ENCODE measurements around the gene SUPT3H.
"Not testable (repeated sequence)": the region's sequence is repeated elsewhere in the genome, so short reads cannot be mapped to it uniquely, and the experiment has no call there.

The SUPT3H gene

DNA sequence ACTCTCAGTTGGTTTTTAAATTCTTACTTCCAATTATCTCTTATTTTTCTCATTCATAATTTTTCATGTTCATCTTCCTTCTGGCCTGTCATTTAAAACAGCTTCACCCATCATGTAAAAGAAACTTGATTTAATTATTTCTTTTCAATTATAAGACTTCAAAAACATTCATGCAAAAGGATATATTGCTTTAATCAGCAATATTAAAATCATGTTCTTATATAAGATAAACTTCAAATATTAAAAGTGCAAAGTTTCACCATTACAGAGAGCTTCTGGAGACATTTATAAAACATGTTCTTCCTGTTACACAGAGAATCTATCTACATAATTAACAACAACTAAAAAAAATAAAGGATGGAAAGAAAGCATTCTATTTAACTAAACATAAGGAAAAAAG lies 446.3 kb downstream of the SUPT3H start:
- Histone ChIP-seq H3K36me3 (ENCODE audit: insufficient read depth, low read depth, low read length) (no peaks in the 10 kb centered on the region), H3K4me1 (ENCODE audit: insufficient read depth, low read length) (no peaks in the 10 kb centered on the region)

GRCh38 chr6:44926556-44926955 lies 451.2 kb downstream of the SUPT3H start:
- Histone ChIP-seq H3K9me3 (ENCODE audit: insufficient read depth, low read depth, low read length) (no peaks in the 10 kb centered on the region), H3K27me3 (ENCODE audit: insufficient read depth, low read length) (no peaks in the 10 kb centered on the region), H3K9ac (ENCODE audit: low read depth, low read length) (no peak overlapping the region), H3K27ac (ENCODE audit: low read length) (no peak overlapping the region), H3K4me1 (ENCODE audit: insufficient read depth, low read length) (no peaks in the 10 kb centered on the region), H3K36me3 (ENCODE audit: insufficient read depth, low read depth, low read length) (no peaks in the 10 kb centered on the region), H3K4me3 (ENCODE audit: low read length) (no peak overlapping the region)

More for the DNA sequence above, 446.3 kb downstream of the SUPT3H start:
- no peak overlapping the region for H3K27ac ChIP-seq (ENCODE audit: low read length)
- H3K4me3 ChIP-seq (ENCODE audit: low read length), result no peak overlapping the region
- no peaks in the 10 kb centered on the region for H3K27me3 ChIP-seq (ENCODE audit: insufficient read depth, low read length)
- no peaks in the 10 kb centered on the region for H3K9me3 ChIP-seq (ENCODE audit: insufficient read depth, low read depth, low read length)
- H3K9ac ChIP-seq (ENCODE audit: low read depth, low read length), result no peak overlapping the region

- Histone ChIP-seq H3K9me3 (ENCODE audit: insufficient read depth, low read depth, low read length) (no peaks in the 10 kb centered on the region), H3K27me3 (ENCODE audit: insufficient read depth, low read length) (no peaks in the 10 kb centered on the region)
Measured at GRCh38 chr6:44925100-44925739, 452.5 kb downstream of the SUPT3H start.

GRCh38 chr6:44923444-44923843 lies 454.3 kb downstream of the SUPT3H start:
- no peak overlapping the region for H3K27ac ChIP-seq (ENCODE audit: low read length)
- no peaks in the 10 kb centered on the region for H3K9me3 ChIP-seq (ENCODE audit: insufficient read depth, low read depth, low read length)
- no peaks in the 10 kb centered on the region for H3K36me3 ChIP-seq (ENCODE audit: insufficient read depth, low read depth, low read length)
- no peak overlapping the region for H3K4me3 ChIP-seq (ENCODE audit: low read length)
- no peaks in the 10 kb centered on the region for H3K27me3 ChIP-seq (ENCODE audit: insufficient read depth, low read length)
- H3K4me1 ChIP-seq (ENCODE audit: insufficient read depth, low read length), result no peaks in the 10 kb centered on the region
- no peak overlapping the region for H3K9ac ChIP-seq (ENCODE audit: low read depth, low read length)

More at GRCh38 chr6:44925100-44925739, 452.5 kb downstream of the SUPT3H start:
- Histone ChIP-seq H3K4me3 (ENCODE audit: low read length) (no peak overlapping the region), H3K9ac (ENCODE audit: low read depth, low read length) (no peak overlapping the region), H3K4me1 (ENCODE audit: insufficient read depth, low read length) (no peaks in the 10 kb centered on the region), H3K27ac (ENCODE audit: low read length) (no peak overlapping the region), H3K36me3 (ENCODE audit: insufficient read depth, low read depth, low read length) (no peaks in the 10 kb centered on the region)

GRCh38 chr6:44921798-44922197 lies 455.9 kb downstream of the SUPT3H start:
- no peaks in the 10 kb centered on the region for H3K36me3 ChIP-seq (ENCODE audit: insufficient read depth, low read depth, low read length)
- no peak overlapping the region for H3K9ac ChIP-seq (ENCODE audit: low read depth, low read length)
- no peak overlapping the region for H3K27ac ChIP-seq (ENCODE audit: low read length)
- H3K9me3 ChIP-seq (ENCODE audit: insufficient read depth, low read depth, low read length), result no peaks in the 10 kb centered on the region
- H3K27me3 ChIP-seq (ENCODE audit: insufficient read depth, low read length), result no peaks in the 10 kb centered on the region
- H3K4me3 ChIP-seq (ENCODE audit: low read length), result no peak overlapping the region
- H3K4me1 ChIP-seq (ENCODE audit: insufficient read depth, low read length), result no peaks in the 10 kb centered on the region

- Histone ChIP-seq H3K4me3 (ENCODE audit: low read length) (no peak overlapping the region), H3K9ac (ENCODE audit: low read depth, low read length) (no peak overlapping the region), H3K4me1 (ENCODE audit: insufficient read depth, low read length) (no peaks in the 10 kb centered on the region), H3K27me3 (ENCODE audit: insufficient read depth, low read length) (no peaks in the 10 kb centered on the region), H3K36me3 (ENCODE audit: insufficient read depth, low read depth, low read length) (no peaks in the 10 kb centered on the region), H3K9me3 (ENCODE audit: insufficient read depth, low read depth, low read length) (no peaks in the 10 kb centered on the region), H3K27ac (ENCODE audit: low read length) (no peak overlapping the region)
Measured at GRCh38 chr6:44920952-44921491, 456.7 kb downstream of the SUPT3H start.

DNA sequence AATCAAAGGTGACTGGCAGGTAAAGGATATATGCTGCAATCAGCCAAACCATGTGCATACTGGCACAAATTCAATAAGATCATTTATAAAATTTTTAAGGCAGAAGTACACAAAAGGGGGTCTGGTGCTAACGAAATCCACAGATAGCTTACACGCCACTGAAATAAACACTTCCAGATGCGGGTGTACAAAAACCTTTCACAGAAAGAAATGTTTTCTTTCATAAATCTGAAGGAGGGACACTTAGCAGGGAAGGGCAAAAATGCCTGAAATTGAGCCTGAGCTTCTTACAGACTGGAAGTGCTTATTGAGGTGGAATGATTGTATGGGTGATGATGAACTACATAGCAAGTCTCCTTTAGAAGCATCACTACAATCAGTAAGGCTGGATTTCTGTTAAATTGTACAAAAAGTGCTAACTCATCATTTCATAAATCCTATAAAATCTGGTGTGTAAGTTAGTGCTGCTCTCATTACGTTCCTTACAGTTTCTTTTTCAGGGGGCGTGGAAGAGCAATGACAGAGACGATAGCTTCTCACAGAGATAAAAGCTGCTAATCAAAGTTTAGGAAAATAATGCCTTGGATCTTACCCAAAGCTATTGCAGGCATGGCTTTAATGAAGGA lies 458.9 kb downstream of the SUPT3H start:
- no peaks in the 10 kb centered on the region for H3K27me3 ChIP-seq (ENCODE audit: insufficient read depth, low read length)
- H3K27ac ChIP-seq (ENCODE audit: low read length), result no peak overlapping the region
- H3K9me3 ChIP-seq (ENCODE audit: insufficient read depth, low read depth, low read length), result no peaks in the 10 kb centered on the region
- H3K4me1 ChIP-seq (ENCODE audit: insufficient read depth, low read length), result no peaks in the 10 kb centered on the region
- H3K9ac ChIP-seq (ENCODE audit: low read depth, low read length), result no peak overlapping the region
- H3K36me3 ChIP-seq (ENCODE audit: insufficient read depth, low read depth, low read length), result no peaks in the 10 kb centered on the region
- H3K4me3 ChIP-seq (ENCODE audit: low read length), result no peak overlapping the region

DNA sequence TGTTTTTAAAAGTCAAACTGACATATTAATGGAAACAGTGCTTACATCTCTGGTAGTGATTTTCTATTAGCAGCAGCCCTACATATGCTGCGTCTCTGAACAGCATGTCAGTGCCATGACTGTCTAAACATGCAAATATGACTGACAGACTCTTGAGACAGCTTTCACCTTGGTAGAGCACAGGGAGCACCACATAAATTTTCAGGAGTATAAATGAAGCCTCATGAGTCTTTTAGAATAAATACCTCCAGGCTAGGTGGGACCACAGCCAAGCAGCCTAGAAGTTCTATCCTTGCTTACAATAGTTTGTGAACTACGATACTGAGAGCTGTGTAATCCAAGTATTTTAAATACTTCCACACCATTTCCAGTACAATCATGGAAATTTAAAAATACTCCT lies 460.3 kb downstream of the SUPT3H start:
- Histone ChIP-seq H3K9me3 (ENCODE audit: insufficient read depth, low read depth, low read length) (no peaks in the 10 kb centered on the region), H3K36me3 (ENCODE audit: insufficient read depth, low read depth, low read length) (no peaks in the 10 kb centered on the region), H3K4me1 (ENCODE audit: insufficient read depth, low read length) (no peaks in the 10 kb centered on the region), H3K27me3 (ENCODE audit: insufficient read depth, low read length) (no peaks in the 10 kb centered on the region), H3K27ac (ENCODE audit: low read length) (no peak overlapping the region), H3K9ac (ENCODE audit: low read depth, low read length) (no peak overlapping the region), H3K4me3 (ENCODE audit: low read length) (no peak overlapping the region)

- Histone ChIP-seq H3K9me3 (ENCODE audit: insufficient read depth, low read depth, low read length) (no peaks in the 10 kb centered on the region), H3K4me3 (ENCODE audit: low read length) (no peak overlapping the region), H3K36me3 (ENCODE audit: insufficient read depth, low read depth, low read length) (no peaks in the 10 kb centered on the region), H3K27ac (ENCODE audit: low read length) (no peak overlapping the region), H3K27me3 (ENCODE audit: insufficient read depth, low read length) (no peaks in the 10 kb centered on the region), H3K9ac (ENCODE audit: low read depth, low read length) (no peak overlapping the region), H3K4me1 (ENCODE audit: insufficient read depth, low read length) (no peaks in the 10 kb centered on the region)
Measured at GRCh38 chr6:44915111-44915510, 462.6 kb downstream of the SUPT3H start.

GRCh38 chr6:44914141-44914540 lies 463.6 kb downstream of the SUPT3H start:
- Histone ChIP-seq H3K4me3 (ENCODE audit: low read length) (no peak overlapping the region), H3K4me1 (ENCODE audit: insufficient read depth, low read length) (no peaks in the 10 kb centered on the region), H3K36me3 (ENCODE audit: insufficient read depth, low read depth, low read length) (no peaks in the 10 kb centered on the region), H3K9me3 (ENCODE audit: insufficient read depth, low read depth, low read length) (no peaks in the 10 kb centered on the region), H3K27me3 (ENCODE audit: insufficient read depth, low read length) (no peaks in the 10 kb centered on the region), H3K9ac (ENCODE audit: low read depth, low read length) (no peak overlapping the region), H3K27ac (ENCODE audit: low read length) (no peak overlapping the region)

- no peaks in the 10 kb centered on the region for H3K27me3 ChIP-seq (ENCODE audit: insufficient read depth, low read length)
Measured at GRCh38 chr6:44906761-44907160, 471.0 kb downstream of the SUPT3H start.

DNA sequence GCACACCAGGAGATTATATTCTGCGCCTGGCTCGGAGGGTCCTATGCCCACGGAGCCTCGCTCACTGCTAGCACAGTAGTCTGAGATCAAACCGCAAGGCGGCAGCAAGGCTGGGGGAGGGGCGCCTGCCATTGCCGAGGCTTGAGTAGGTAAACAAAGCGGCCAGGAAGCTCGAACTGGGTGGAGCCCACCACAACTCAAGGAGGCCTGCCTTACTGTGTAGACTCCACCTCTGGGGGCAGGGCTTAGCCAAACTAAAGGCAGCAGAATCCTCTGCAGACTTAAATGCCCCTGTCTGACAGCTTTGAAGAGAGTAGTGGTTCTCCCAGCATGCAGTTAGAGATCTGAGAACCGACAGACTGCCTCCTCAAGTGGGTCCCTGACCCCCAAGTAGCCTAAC lies 477.4 kb downstream of the SUPT3H start:
- H3K9me3 ChIP-seq (ENCODE audit: insufficient read depth, low read depth, low read length); H3K9ac ChIP-seq (ENCODE audit: low read depth, low read length); H3K36me3 ChIP-seq (ENCODE audit: insufficient read depth, low read depth, low read length); H3K27ac ChIP-seq (ENCODE audit: low read length); H3K4me3 ChIP-seq (ENCODE audit: low read length); H3K27me3 ChIP-seq (ENCODE audit: insufficient read depth, low read length); H3K4me1 ChIP-seq (ENCODE audit: insufficient read depth, low read length): not testable (repeated sequence)

More at GRCh38 chr6:44906761-44907160, 471.0 kb downstream of the SUPT3H start:
- H3K9ac ChIP-seq (ENCODE audit: low read depth, low read length), result no peak overlapping the region
- no peak overlapping the region for H3K4me3 ChIP-seq (ENCODE audit: low read length)
- no peaks in the 10 kb centered on the region for H3K9me3 ChIP-seq (ENCODE audit: insufficient read depth, low read depth, low read length)
- no peaks in the 10 kb centered on the region for H3K36me3 ChIP-seq (ENCODE audit: insufficient read depth, low read depth, low read length)
- no peak overlapping the region for H3K27ac ChIP-seq (ENCODE audit: low read length)
- H3K4me1 ChIP-seq (ENCODE audit: insufficient read depth, low read length), result no peaks in the 10 kb centered on the region
